Caco-2 (cell line): ENCODE measurements around the gene MANSC4. TPM values are rescaled to one million over a fixed set of nuclear protein-coding genes. Genes with fewer than 3 reads are reported as not detected.

ENCODE experiments used
- BruUV-seq: library from RNA; stranded (reverse); fragments of 400-500 nt; replicated peaks from 2 replicates; lab custom pipeline; 2021; lab: Mats Ljungman, UMichigan
- CTCF ChIA-PET: fragments of 300-600 bp; sonication (Branson Sonifier 250); formaldehyde crosslinking; loops from one replicate; lab custom pipeline; 2022; ENCODE audit warnings: antibody characterized with exemption; lab: Charles Lee
- POLR2A ChIA-PET: fragments of 300-600 bp; sonication (Branson Sonifier 250); formaldehyde crosslinking; loops from one replicate; lab custom pipeline; 2022; ENCODE audit warnings: antibody characterized with exemption; lab: Charles Lee
- DNase-seq, 2 experiments: peaks; one replicate each; pipeline versions ENCODE4 v3.0.0 to v3.0.0-alpha.2; 2020 to 2022
- H3K27me3 ChIP-seq: replicated peaks from 2 replicates; pipeline ENCODE4 v1.6.0; 2011; ENCODE audit warnings: low read length; ENCODE audit not compliant: control insufficient read depth, insufficient read depth
- H3K36me3 ChIP-seq: 2 replicates; pipeline ENCODE4 v1.5.1; 2011; ENCODE audit warnings: low read length; ENCODE audit not compliant: control insufficient read depth, insufficient read depth
- H3K4me1 ChIP-seq: fragments of 250-450 bp; sonication (Bioruptor Pico); 2 replicates; pipeline ENCODE4 v1.5.1; 2020; ENCODE audit warnings: mild to moderate bottlenecking
- H3K4me3 ChIP-seq: 2 replicates; pipeline ENCODE4 v1.5.1; 2011; ENCODE audit warnings: low read depth, mild to moderate bottlenecking, control low read depth, low read length
- H3K9me3 ChIP-seq: fragments of 250-450 bp; sonication (Bioruptor Pico); 2 replicates; pipeline ENCODE4 v1.5.1; 2020; ENCODE audit warnings: mild to moderate bottlenecking, moderate library complexity
- H3K27ac Mint-ChIP-seq: one replicate; pipeline ENCODE4 v1.8.0; 2022; ENCODE audit warnings: mixed read lengths; ENCODE audit not compliant: unreplicated experiment
- H3K27me3 Mint-ChIP-seq: one replicate; pipeline ENCODE4 v1.8.0; 2022; ENCODE audit warnings: mixed read lengths; ENCODE audit not compliant: insufficient read depth, unreplicated experiment
- H3K36me3 Mint-ChIP-seq: one replicate; pipeline ENCODE4 v1.8.0; 2022; ENCODE audit warnings: mild to moderate bottlenecking, mixed read lengths; ENCODE audit not compliant: insufficient read depth, unreplicated experiment
- H3K4me1 Mint-ChIP-seq: one replicate; pipeline ENCODE4 v1.8.0; 2022; ENCODE audit warnings: low read depth, mixed read lengths; ENCODE audit not compliant: unreplicated experiment
- H3K4me3 Mint-ChIP-seq: one replicate; pipeline ENCODE4 v1.8.0; 2022; ENCODE audit warnings: mild to moderate bottlenecking, moderate library complexity, mixed read lengths; ENCODE audit not compliant: unreplicated experiment
- H3K9me3 Mint-ChIP-seq: one replicate; pipeline ENCODE4 v1.8.0; 2022; ENCODE audit warnings: mixed read lengths; ENCODE audit not compliant: unreplicated experiment
- intact Hi-C: fragments of 100-400 bp; cut with micrococcal nuclease; formaldehyde crosslinking; loops from one replicate; pipeline ENCODE4 v1.10.0; 2022; ENCODE audit not compliant: unreplicated experiment
- total RNA-seq: library from RNA; stranded (reverse); gene quantifications from 2 replicates; pipeline ENCODE4 v1.2.3, GENCODE V29; 2022
- TF ChIP-seq, protein P1 (sequence below), 2 experiments: fragments of 200-600 bp in 1 of 2; IDR thresholded peaks; 1 replicate in 1 of 2; 2 replicates in 1 of 2; pipeline versions ENCODE4 v1.5.1 to v1.8.0; 2011 to 2022; ENCODE audit warnings: antibody characterized with exemption in 1 of 2, control low read depth in 1 of 2, inconsistent platforms in 1 of 2, low read depth in 1 of 2, low read length in 1 of 2, mild to moderate bottlenecking in 1 of 2, moderate library complexity in 1 of 2; ENCODE audit not compliant: insufficient read depth in 1 of 2, severe bottlenecking in 1 of 2, unreplicated experiment in 1 of 2

The MANSC4 gene
- total RNA-seq, 1 experiment from 2014 or later, result not detected

DNA sequence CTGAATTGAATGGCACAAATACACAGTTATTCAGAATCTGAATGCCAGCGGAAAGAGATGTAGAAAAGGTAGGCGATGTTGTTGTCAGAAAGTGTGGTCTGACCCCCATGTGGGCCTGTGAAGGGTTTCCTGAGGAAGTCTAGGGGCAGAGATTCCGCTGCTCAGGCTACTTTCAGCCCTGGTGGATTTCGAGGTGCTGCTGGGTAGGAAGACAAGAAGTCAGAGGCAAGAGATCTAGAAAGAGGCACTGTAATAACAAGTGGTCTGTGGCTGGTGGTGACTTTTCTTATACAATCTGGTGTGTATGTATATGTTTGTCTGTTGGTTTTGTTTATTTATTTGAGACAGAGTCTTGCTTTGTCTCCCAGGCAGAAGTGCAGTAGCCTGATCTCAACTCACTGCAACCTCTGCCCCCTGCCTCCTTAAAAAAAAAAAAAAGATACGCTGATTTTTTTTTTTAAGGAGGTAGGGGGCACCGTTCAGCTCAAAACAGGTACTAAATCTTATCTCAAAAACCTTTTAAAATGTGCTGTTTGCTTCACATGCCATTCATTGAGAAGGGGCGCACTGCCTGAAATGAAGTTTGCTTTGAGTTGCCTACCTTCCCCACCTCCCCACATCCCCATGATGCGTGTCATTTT is 27.1 kb upstream of the MANSC4 start:
- ChIA-PET CTCF (interaction anchor here (0.7 to 1.0 kb wide), 3 partner anchors 13 to 134 kb away, joined by 3 to 7 read pairs (median 5); no protein-coding TSS in a partner anchor), POLR2A (no interaction called here)
- no peaks in the 10 kb centered on the region for H3K27me3 Mint-ChIP-seq
- H3K4me3 Mint-ChIP-seq, result no peak overlapping the region
- DNase-seq, result no peak
- H3K36me3 Mint-ChIP-seq, result no peaks in the 10 kb centered on the region
- Histone ChIP-seq H3K4me1 (no peaks in the 10 kb centered on the region), H3K27me3 (no peaks in the 10 kb centered on the region), H3K4me3 (no peak overlapping the region), H3K36me3 (no peaks in the 10 kb centered on the region), H3K9me3 (no peaks in the 10 kb centered on the region)
- TF ChIP-seq, protein P1, sequence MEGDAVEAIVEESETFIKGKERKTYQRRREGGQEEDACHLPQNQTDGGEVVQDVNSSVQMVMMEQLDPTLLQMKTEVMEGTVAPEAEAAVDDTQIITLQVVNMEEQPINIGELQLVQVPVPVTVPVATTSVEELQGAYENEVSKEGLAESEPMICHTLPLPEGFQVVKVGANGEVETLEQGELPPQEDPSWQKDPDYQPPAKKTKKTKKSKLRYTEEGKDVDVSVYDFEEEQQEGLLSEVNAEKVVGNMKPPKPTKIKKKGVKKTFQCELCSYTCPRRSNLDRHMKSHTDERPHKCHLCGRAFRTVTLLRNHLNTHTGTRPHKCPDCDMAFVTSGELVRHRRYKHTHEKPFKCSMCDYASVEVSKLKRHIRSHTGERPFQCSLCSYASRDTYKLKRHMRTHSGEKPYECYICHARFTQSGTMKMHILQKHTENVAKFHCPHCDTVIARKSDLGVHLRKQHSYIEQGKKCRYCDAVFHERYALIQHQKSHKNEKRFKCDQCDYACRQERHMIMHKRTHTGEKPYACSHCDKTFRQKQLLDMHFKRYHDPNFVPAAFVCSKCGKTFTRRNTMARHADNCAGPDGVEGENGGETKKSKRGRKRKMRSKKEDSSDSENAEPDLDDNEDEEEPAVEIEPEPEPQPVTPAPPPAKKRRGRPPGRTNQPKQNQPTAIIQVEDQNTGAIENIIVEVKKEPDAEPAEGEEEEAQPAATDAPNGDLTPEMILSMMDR (IDR thresholded peaks at IDR 0.05; ENCODE audit: insufficient read depth in 1 of 2, low read depth in 1 of 2, low read length in 1 of 2, severe bottlenecking in 1 of 2, unreplicated experiment in 1 of 2), result peak in 1 of 2 experiments; percentile 30
- no peak overlapping the region for H3K27ac Mint-ChIP-seq
- intact Hi-C loops, result loop anchor here (1.0 kb wide), 1 partner anchor 133 kb away; no protein-coding TSS in a partner anchor
- no TSS peak for BruUV-seq
- no peaks in the 10 kb centered on the region for H3K9me3 Mint-ChIP-seq
- peaks cover 7% of the 10 kb centered on the region for H3K4me1 Mint-ChIP-seq

DNA sequence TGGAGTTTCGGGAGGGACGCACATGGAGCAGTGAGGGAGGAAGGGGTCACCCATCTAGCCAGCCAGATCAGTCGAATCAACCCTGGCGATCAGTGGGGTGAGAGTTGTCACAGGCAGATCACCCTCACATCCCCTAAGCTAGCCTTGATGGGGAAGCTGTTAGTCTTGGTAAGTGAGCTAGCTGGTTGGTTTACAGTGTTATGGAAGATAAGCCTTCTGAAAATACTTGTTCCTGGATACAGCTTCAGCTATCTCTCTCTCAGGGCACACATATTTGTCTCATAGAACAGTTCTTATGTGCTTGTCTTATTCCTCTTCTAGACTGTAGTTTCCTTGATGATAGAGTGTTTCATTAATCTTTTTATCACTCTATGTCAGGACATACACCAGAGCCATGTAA is 26.2 kb upstream of the MANSC4 start:
- H3K4me3 ChIP-seq, result no peak overlapping the region
- Mint-ChIP-seq H3K4me1 (peaks cover 7% of the 10 kb centered on the region), H3K27me3 (no peaks in the 10 kb centered on the region), H3K9me3 (no peaks in the 10 kb centered on the region), H3K4me3 (no peak overlapping the region), H3K36me3 (no peaks in the 10 kb centered on the region), H3K27ac (no peak overlapping the region)
- no peaks in the 10 kb centered on the region for H3K9me3 ChIP-seq
- intact Hi-C loops, result no loop called here
- no peak for DNase-seq
- H3K27me3 ChIP-seq, result no peaks in the 10 kb centered on the region
- ChIA-PET POLR2A (no interaction called here), CTCF (no interaction called here)
- TF ChIP-seq, protein P1 (IDR thresholded peaks at IDR 0.05; ENCODE audit: insufficient read depth in 1 of 2, low read depth in 1 of 2, low read length in 1 of 2, severe bottlenecking in 1 of 2, unreplicated experiment in 1 of 2), result no peak
- no TSS peak for BruUV-seq
- H3K36me3 ChIP-seq, result no peaks in the 10 kb centered on the region
- no peaks in the 10 kb centered on the region for H3K4me1 ChIP-seq

DNA sequence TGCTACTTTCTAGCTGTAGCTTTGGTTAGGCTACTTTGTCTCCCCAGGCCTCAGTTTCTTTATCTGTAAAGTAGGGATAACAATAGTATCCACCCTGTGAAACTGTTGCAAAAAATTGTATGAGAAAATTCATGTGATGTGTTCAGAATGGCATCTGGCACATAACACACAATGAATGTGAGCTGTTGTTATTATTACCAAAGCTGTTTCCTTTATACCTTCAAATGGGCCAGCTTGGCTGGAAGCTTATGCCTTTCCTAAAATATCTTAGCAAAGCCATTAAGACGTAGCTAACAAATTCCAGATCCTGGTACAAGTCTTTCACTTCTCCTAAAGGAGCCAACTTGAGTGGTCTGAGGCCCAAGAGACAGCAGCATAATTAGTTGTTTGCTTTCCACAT is 25.2 kb upstream of the MANSC4 start:
- Histone ChIP-seq H3K27me3 (no peaks in the 10 kb centered on the region), H3K9me3 (no peaks in the 10 kb centered on the region), H3K36me3 (no peaks in the 10 kb centered on the region), H3K4me3 (no peak overlapping the region), H3K4me1 (no peaks in the 10 kb centered on the region)
- no peaks in the 10 kb centered on the region for H3K36me3 Mint-ChIP-seq
- H3K9me3 Mint-ChIP-seq, result no peaks in the 10 kb centered on the region
- H3K27ac Mint-ChIP-seq, result no peak overlapping the region
- intact Hi-C loops, result no loop called here
- peaks cover 7% of the 10 kb centered on the region for H3K4me1 Mint-ChIP-seq
- no peaks in the 10 kb centered on the region for H3K27me3 Mint-ChIP-seq
- CTCF ChIA-PET, result no interaction called here
- no peak overlapping the region for H3K4me3 Mint-ChIP-seq
- no peak for DNase-seq
- TF ChIP-seq, protein P1 (IDR thresholded peaks at IDR 0.05; ENCODE audit: insufficient read depth in 1 of 2, low read depth in 1 of 2, low read length in 1 of 2, severe bottlenecking in 1 of 2, unreplicated experiment in 1 of 2), result no peak
- POLR2A ChIA-PET, result interaction anchor here (0.6 kb wide), 1 partner anchor 47 kb away, joined by 6 read pairs; no protein-coding TSS in a partner anchor
- no TSS peak for BruUV-seq
